GM12864 (cell line): ENCODE results near the gene TOGARAM1.

Experiments
- DNase-seq: peaks from one replicate; pipeline ENCODE4 v3.0.0-alpha.2; 2011; ENCODE audit warnings: low read depth
- H3K4me3 ChIP-seq: 2 replicates; pipeline ENCODE4 v1.5.1; 2011; ENCODE audit warnings: mild to moderate bottlenecking, low read depth, low read length, control low read depth
- CTCF ChIP-seq: IDR thresholded peaks from 2 replicates; pipeline ENCODE4 v1.5.1; 2011; ENCODE audit warnings: low read depth, mild to moderate bottlenecking, moderate library complexity, low read length, control low read depth, inconsistent platforms; ENCODE audit errors: missing control alignments

TOGARAM1 gene

GRCh38 chr14:44989497-44990440 is 27.8 kb downstream of the TOGARAM1 start:
- DNase-seq = no peak
- TF ChIP-seq CTCF = no peak
- H3K4me3 ChIP-seq = no peak overlapping the region

GRCh38 chr14:44990533-44990932 is 28.5 kb downstream of the TOGARAM1 start:
- no peak overlapping the region for H3K4me3 ChIP-seq
- TF ChIP-seq CTCF = no peak
- DNase-seq = no peak

GRCh38 chr14:44995196-44995595 is 33.2 kb downstream of the TOGARAM1 start:
- DNase-seq = no peak
- TF ChIP-seq CTCF = no peak
- no peak overlapping the region for H3K4me3 ChIP-seq

- DNase-seq = no peak
- no peak for TF ChIP-seq CTCF
- no peak overlapping the region for H3K4me3 ChIP-seq
Measured at GRCh38 chr14:44995770-44996294, 33.8 kb downstream of the TOGARAM1 start.

- no peak overlapping the region for H3K4me3 ChIP-seq
- no peak for DNase-seq
- TF ChIP-seq CTCF = no peak
Measured at GRCh38 chr14:45003924-45004323, 41.9 kb downstream of the TOGARAM1 start.

GRCh38 chr14:45015133-45015532 is 53.1 kb downstream of the TOGARAM1 start:
- no peak for DNase-seq
- no peak overlapping the region for H3K4me3 ChIP-seq
- no peak for TF ChIP-seq CTCF
